H9 (cell line): ENCODE results near the gene CORT. TPM values are rescaled to one million over a fixed set of nuclear protein-coding genes. Genes with fewer than 3 reads are reported as not detected.
A peak's percentile ranks its signal among the peaks of the same experiment; 100 is the strongest.

Experiments used
- DNase-seq: peaks from one replicate; pipeline ENCODE4 v3.0.0-alpha.2; 2017
- H2AFZ ChIP-seq: one replicate; pipeline ENCODE4 v1.6.1; 2013; ENCODE audit warnings: mild to moderate bottlenecking, low read length, control low read depth, moderate library complexity
- H2AK5ac ChIP-seq: 2 replicates; pipeline ENCODE4 v1.6.1; 2013; ENCODE audit warnings: low read length, control low read depth, mixed read lengths; ENCODE audit not compliant: insufficient read length
- H2BK120ac ChIP-seq: one replicate; pipeline ENCODE4 v1.6.1; 2013; ENCODE audit warnings: low read depth, mild to moderate bottlenecking, low read length, control low read depth, inconsistent platforms; ENCODE audit not compliant: poor library complexity, severe bottlenecking
- H2BK12ac ChIP-seq: 2 replicates; pipeline ENCODE4 v1.6.1; 2013; ENCODE audit warnings: low read length, control low read depth, mixed read lengths, low read depth; ENCODE audit not compliant: insufficient read length
- H2BK15ac ChIP-seq: 2 replicates; pipeline ENCODE4 v1.6.1; 2013; ENCODE audit warnings: low read depth, low read length, control low read depth
- H2BK20ac ChIP-seq: one replicate; pipeline ENCODE4 v1.6.1; 2013; ENCODE audit warnings: low read depth, mild to moderate bottlenecking, low read length, control low read depth, inconsistent platforms; ENCODE audit not compliant: poor library complexity, severe bottlenecking
- H2BK5ac ChIP-seq: 2 replicates; pipeline ENCODE4 v1.6.1; 2013; ENCODE audit warnings: low read length, control low read depth, mixed read lengths; ENCODE audit not compliant: insufficient read length
- H3K14ac ChIP-seq: 2 replicates; pipeline ENCODE4 v1.6.1; 2013; ENCODE audit warnings: low read length, control low read depth; ENCODE audit not compliant: insufficient read depth
- H3K18ac ChIP-seq: 2 replicates; pipeline ENCODE4 v1.6.1; 2013; ENCODE audit warnings: low read depth, mild to moderate bottlenecking, mixed read lengths, low read length, control low read depth; ENCODE audit not compliant: insufficient read length
- H3K23ac ChIP-seq: 2 replicates; pipeline ENCODE4 v1.6.1; 2013; ENCODE audit warnings: low read length, control low read depth, mixed read lengths, low read depth; ENCODE audit not compliant: insufficient read length
- H3K23me2 ChIP-seq: 2 replicates; pipeline ENCODE4 v1.6.1; 2013; ENCODE audit warnings: low read depth, mild to moderate bottlenecking, mixed read lengths, low read length, control low read depth; ENCODE audit not compliant: insufficient read length, poor library complexity, severe bottlenecking
- H3K27ac ChIP-seq: 2 replicates; pipeline ENCODE4 v1.5.1; 2013; ENCODE audit warnings: low read length, control low read depth, mixed read lengths, low read depth; ENCODE audit not compliant: insufficient read length
- H3K27me3 ChIP-seq: 2 replicates; pipeline ENCODE4 v1.6.1; 2013; ENCODE audit warnings: low read length, control low read depth, inconsistent platforms; ENCODE audit not compliant: insufficient read depth
- H3K4ac ChIP-seq: 2 replicates; pipeline ENCODE4 v1.6.1; 2013; ENCODE audit warnings: low read depth, mild to moderate bottlenecking, control low read depth, inconsistent platforms, low read length, moderate library complexity
- H3K4me1 ChIP-seq: 2 replicates; pipeline ENCODE4 v1.6.1; 2013; ENCODE audit warnings: low read length, control low read depth, inconsistent platforms; ENCODE audit not compliant: insufficient read depth
- H3K4me2 ChIP-seq: 2 replicates; pipeline ENCODE4 v1.6.1; 2013; ENCODE audit warnings: low read length, control low read depth, mixed read lengths; ENCODE audit not compliant: insufficient read length, insufficient read depth
- H3K56ac ChIP-seq: 2 replicates; pipeline ENCODE4 v1.6.1; 2013; ENCODE audit warnings: low read depth, mild to moderate bottlenecking, mixed read lengths, low read length, control low read depth; ENCODE audit not compliant: insufficient read length
- H3K79me1 ChIP-seq: 2 replicates; pipeline ENCODE4 v1.6.1; 2013; ENCODE audit warnings: low read depth, mild to moderate bottlenecking, moderate library complexity, low read length, control low read depth, inconsistent platforms; ENCODE audit not compliant: insufficient read depth, poor library complexity, severe bottlenecking
- H3K79me2 ChIP-seq: 2 replicates; pipeline ENCODE4 v1.6.1; 2013; ENCODE audit warnings: low read length, control low read depth, inconsistent platforms; ENCODE audit not compliant: insufficient read depth
- H3K9ac ChIP-seq: 2 replicates; pipeline ENCODE4 v1.6.1; 2013; ENCODE audit warnings: low read length, control low read depth, mixed read lengths; ENCODE audit not compliant: insufficient read length; ENCODE audit errors: extremely low read depth
- H3K9me3 ChIP-seq: one replicate; pipeline ENCODE4 v1.6.1; 2013; ENCODE audit warnings: low read depth, low read length, inconsistent platforms; ENCODE audit not compliant: control insufficient read depth
- H3T11ph ChIP-seq: one replicate; pipeline ENCODE4 v1.6.1; 2013; ENCODE audit warnings: mild to moderate bottlenecking, low read length, control low read depth, inconsistent platforms
- H4K20me1 ChIP-seq: one replicate; pipeline ENCODE4 v1.6.1; 2013; ENCODE audit not compliant: control insufficient read depth, insufficient read length, insufficient read depth
- H4K5ac ChIP-seq: 2 replicates; pipeline ENCODE4 v1.6.1; 2013; ENCODE audit warnings: low read depth, mild to moderate bottlenecking, mixed read lengths, low read length, control low read depth; ENCODE audit not compliant: insufficient read length
- H4K8ac ChIP-seq: replicated peaks from 2 replicates; pipeline ENCODE4 v1.6.1; 2013; ENCODE audit warnings: low read length, control low read depth, mixed read lengths, low read depth; ENCODE audit not compliant: insufficient read length
- H4K91ac ChIP-seq: 2 replicates; pipeline ENCODE4 v1.6.1; 2013; ENCODE audit warnings: low read depth, mild to moderate bottlenecking, moderate library complexity, mixed read lengths, low read length, control low read depth; ENCODE audit not compliant: insufficient read length
- H3K27ac Mint-ChIP-seq, 3 experiments: 2 replicates in 2 of 3; 3 replicates in 1 of 3; pipeline ENCODE4 v1.8.0; 2020 to 2021; ENCODE audit warnings: mixed read lengths in 3 of 3, mild to moderate bottlenecking in 1 of 3, moderate library complexity in 1 of 3
- H3K27me3 Mint-ChIP-seq: 2 replicates; pipeline ENCODE4 v1.8.0; 2021; ENCODE audit warnings: low read depth, mild to moderate bottlenecking, moderate library complexity, mixed read lengths
- H3K36me3 Mint-ChIP-seq, 3 experiments: 2 replicates in 2 of 3; 3 replicates in 1 of 3; pipeline ENCODE4 v1.8.0; 2020 to 2021; ENCODE audit warnings: low read depth in 3 of 3, mixed read lengths in 3 of 3; ENCODE audit not compliant: insufficient read depth in 1 of 3
- H3K4me1 Mint-ChIP-seq, 2 experiments: 2 replicates each; pipeline ENCODE4 v1.8.0; 2020; ENCODE audit warnings: mixed read lengths in 2 of 2
- H3K4me3 Mint-ChIP-seq, 2 experiments: 2 replicates in 1 of 2; 3 replicates in 1 of 2; pipeline ENCODE4 v1.8.0; 2020 to 2021; ENCODE audit warnings: mild to moderate bottlenecking in 2 of 2, mixed read lengths in 2 of 2, moderate library complexity in 1 of 2
- H3K9me3 Mint-ChIP-seq, 2 experiments: 2 replicates in 1 of 2; 3 replicates in 1 of 2; pipeline ENCODE4 v1.8.0; 2020; ENCODE audit warnings: mild to moderate bottlenecking in 2 of 2, mixed read lengths in 2 of 2, moderate library complexity in 1 of 2
- CTCF ChIP-seq: fragments of 200-600 bp; sonication (generic); conservative IDR thresholded peaks from 3 replicates; pipeline ENCODE4 v1.8.0; 2021; ENCODE audit warnings: antibody characterized with exemption, mild to moderate bottlenecking
- WGBS: extraction: QIAGEN DNeasy Blood & Tissue Kit; methylation state at CpG from one replicate; pipeline ENCODE4 v1.1.7; 2013; ENCODE audit warnings: missing lambda C conversion rate, low lambda C conversion rate, mixed read lengths; ENCODE audit not compliant: insufficient read length; ENCODE audit errors: extremely low coverage; 5-methylcytosine and 5-hydroxymethylcytosine counted together
- total RNA-seq: library from RNA; stranded (reverse); gene quantifications from 2 replicates; pipeline ENCODE4 v1.2.1, GENCODE V29; 2021

The CORT gene
- total RNA-seq, 1 experiment from 2014 or later: not detected

- Histone ChIP-seq H4K5ac (no peak overlapping the region), H3K4me2 (no peak overlapping the region), H4K20me1 (peaks cover 4% of the 10 kb centered on the region), H2BK5ac (no peak overlapping the region), H2AK5ac (no peak overlapping the region), H4K8ac (no peak overlapping the region), H3K27ac (no peak overlapping the region), H3K4ac (no peak overlapping the region), H2BK120ac (no peak overlapping the region), H3K23ac (no peak overlapping the region), H3K79me1 (peaks cover 6% of the 10 kb centered on the region), H4K91ac (no peak overlapping the region), H3K18ac (peak overlapping the region; percentile 37), H2BK20ac (no peak overlapping the region), H2BK15ac (no peak overlapping the region), H3K79me2 (peaks cover 2% of the 10 kb centered on the region; the same call in 1 of the 2 replicates), H3K56ac (no peak overlapping the region), H3T11ph (no peak overlapping the region), H3K4me1 (no peaks in the 10 kb centered on the region), H2BK12ac (no peak overlapping the region), H3K27me3 (no peaks in the 10 kb centered on the region), H2AFZ (no peak overlapping the region), H3K9ac (no peak overlapping the region), H3K14ac (no peak overlapping the region), H3K9me3 (no peaks in the 10 kb centered on the region), H3K23me2 (no peaks in the 10 kb centered on the region)
- no peak for DNase-seq
- Mint-ChIP-seq H3K27me3 (no peaks in the 10 kb centered on the region), H3K4me1 (peaks cover 21 to 23% of the 10 kb centered on the region in 2 experiments), H3K9me3 (no peaks in the 10 kb centered on the region), H3K27ac (peak overlapping the region in 2 of 3 experiments; percentile 41 to 64; a peak in 1 of 7 replicates), H3K4me3 (no peak overlapping the region), H3K36me3 (peaks cover 1 to 8% (median 5%) of the 10 kb centered on the region in 3 experiments; a peak in 2 of 7 replicates)
- no CpG with 5 or more reads among the region's 14 CpGs for WGBS
- no peak for TF ChIP-seq CTCF
Observed at GRCh38 chr1:10495952-10496351, 46.1 kb downstream of the CORT start.
